ENCODE results near the gene ZNF276.
"Not testable (repeated sequence)": the region's sequence is repeated elsewhere in the genome, so short reads cannot be mapped to it uniquely, and the experiment has no call there.

ZNF276 gene

GRCh38 chr16:89696670-89697128 is 24.6 kb upstream of the ZNF276 start:
- no peak for FAIRE-seq

- FAIRE-seq, result no peak
Observed at GRCh38 chr16:89697161-89697615, 24.1 kb upstream of the ZNF276 start.

GRCh38 chr16:89697616-89698331 is 23.6 kb upstream of the ZNF276 start:
- no peak for FAIRE-seq

GRCh38 chr16:89698717-89699116 is 22.6 kb upstream of the ZNF276 start:
- not testable (repeated sequence) for FAIRE-seq

- FAIRE-seq, result not testable (repeated sequence)
Observed at GRCh38 chr16:89699629-89700099, 21.7 kb upstream of the ZNF276 start.

- peak; percentile 49 for FAIRE-seq
Observed at GRCh38 chr16:89700100-89700648, 21.2 kb upstream of the ZNF276 start.

- no peak for FAIRE-seq
Observed at GRCh38 chr16:89700649-89701424, 20.5 kb upstream of the ZNF276 start.

GRCh38 chr16:89701425-89702406 is 19.6 kb upstream of the ZNF276 start, which contains the start of gene SPATA2L:
SPATA2L (minus strand) TSS chr16:89701705; CDS start chr16:89701232, 473 bp downstream.
- FAIRE-seq, result no peak

GRCh38 chr16:89704281-89704680 is 17.1 kb upstream of the ZNF276 start:
- FAIRE-seq, result no peak

- no peak for FAIRE-seq
Observed at GRCh38 chr16:89705006-89705405, 16.3 kb upstream of the ZNF276 start.

GRCh38 chr16:89706518-89707260 is 14.6 kb upstream of the ZNF276 start:
- FAIRE-seq, result no peak

GRCh38 chr16:89707695-89708094 is 13.6 kb upstream of the ZNF276 start:
- FAIRE-seq, result no peak

GRCh38 chr16:89708481-89708931 is 12.8 kb upstream of the ZNF276 start:
- no peak for FAIRE-seq

- no peak for FAIRE-seq
Observed at GRCh38 chr16:89709166-89709565, 12.2 kb upstream of the ZNF276 start.

GRCh38 chr16:89709716-89710432 is 11.5 kb upstream of the ZNF276 start:
- no peak for FAIRE-seq

GRCh38 chr16:89710709-89711564 is 10.4 kb upstream of the ZNF276 start:
- no peak for FAIRE-seq

- no peak for FAIRE-seq
Observed at GRCh38 chr16:89711601-89712273, 9.6 kb upstream of the ZNF276 start.

- FAIRE-seq, result no peak
Observed at GRCh38 chr16:89712274-89712781, 9.0 kb upstream of the ZNF276 start.

- no peak for FAIRE-seq
Observed at GRCh38 chr16:89716493-89716892, 4.8 kb upstream of the ZNF276 start.

All from colon (tissue), 2 donors.